H4 (cell line): ENCODE measurements around the gene MFAP5. TPM values are rescaled to one million over a fixed set of nuclear protein-coding genes. Genes with fewer than 3 reads are reported as not detected.
"Not testable (repeated sequence)": the region's sequence is repeated elsewhere in the genome, so short reads cannot be mapped to it uniquely, and the experiment has no call there.

Source experiments
- DNase-seq: peaks from one replicate; pipeline ENCODE4 v3.0.0-alpha.2; 2015; ENCODE audit warnings: low spot score
- total RNA-seq: library from RNA; depleted of rRNA; stranded (reverse); fragments of >200 nt; shearing (Covaris generic); gene quantifications from 2 replicates; pipeline ENCODE4 v1.2.3, GENCODE V29; 2014; rRNA removed

MFAP5 gene
- total RNA-seq, 1 experiment from 2014 or later = not detected

DNA sequence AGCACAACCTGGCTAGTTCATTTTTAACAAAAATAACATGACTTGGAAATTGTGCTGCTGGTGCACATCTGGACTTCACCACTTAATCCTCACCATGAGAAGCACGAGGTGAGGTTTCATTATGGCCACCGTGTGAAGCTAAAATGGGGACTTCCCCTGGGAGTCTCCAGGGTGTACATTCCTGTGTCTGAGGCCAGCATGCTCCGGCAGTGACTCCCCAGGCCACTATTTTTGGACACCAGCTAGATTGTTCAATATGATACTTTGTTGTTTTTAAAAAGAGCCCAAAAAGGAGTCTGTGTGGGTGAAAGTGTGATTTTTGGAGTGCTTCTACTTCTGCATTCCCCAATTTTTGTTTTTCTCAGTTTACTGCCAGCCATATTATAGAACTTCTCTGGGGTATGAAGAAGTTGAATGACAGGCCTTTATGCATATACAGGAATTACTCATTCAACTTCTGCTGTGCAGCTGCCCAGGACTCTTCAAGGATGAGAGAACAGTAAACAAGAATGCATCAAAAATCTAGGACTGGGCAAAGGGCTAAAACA is 33.1 kb downstream of the MFAP5 start:
- DNase-seq = peak; percentile 25

DNA sequence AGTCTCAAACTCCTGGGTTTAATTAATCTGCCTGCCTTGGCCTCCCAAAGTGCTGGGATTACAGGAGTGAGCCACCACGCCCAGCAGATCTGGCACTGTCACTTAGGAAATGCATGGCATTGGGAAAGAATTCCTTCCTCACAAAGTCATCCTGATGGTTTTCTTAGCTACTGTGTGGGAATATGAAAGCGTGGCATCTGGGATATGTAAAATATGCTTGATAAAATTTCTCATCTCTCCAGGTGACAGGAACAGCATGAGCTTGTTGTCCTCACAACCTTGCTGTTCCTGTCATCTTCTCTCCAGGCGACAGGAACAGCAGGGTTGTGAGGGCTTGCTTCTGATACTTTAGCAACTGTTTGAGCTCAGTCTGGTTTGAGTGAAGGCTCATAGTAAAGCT is 33.9 kb downstream of the MFAP5 start:
- no peak for DNase-seq

DNA sequence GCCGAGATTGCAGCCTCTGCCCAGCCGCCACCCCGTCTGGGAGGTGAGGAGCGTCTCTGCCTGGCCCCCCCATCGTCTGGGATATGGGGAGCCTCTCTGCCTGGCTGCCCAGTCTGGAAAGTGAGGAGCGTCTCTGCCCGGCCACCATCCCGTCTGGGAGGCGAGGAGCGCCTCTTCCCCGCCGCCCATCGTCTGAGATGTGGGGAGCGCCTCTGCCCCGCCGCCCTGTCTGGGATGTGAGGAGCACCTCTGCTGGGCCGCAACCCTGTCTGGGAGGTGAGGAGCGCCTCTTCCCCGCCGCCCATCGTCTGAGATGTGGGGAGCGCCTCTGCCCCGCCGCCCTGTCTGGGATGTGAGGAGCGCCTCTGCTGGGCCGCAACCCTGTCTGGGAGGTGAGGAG is 37.9 kb downstream of the MFAP5 start:
- not testable (repeated sequence) for DNase-seq

DNA sequence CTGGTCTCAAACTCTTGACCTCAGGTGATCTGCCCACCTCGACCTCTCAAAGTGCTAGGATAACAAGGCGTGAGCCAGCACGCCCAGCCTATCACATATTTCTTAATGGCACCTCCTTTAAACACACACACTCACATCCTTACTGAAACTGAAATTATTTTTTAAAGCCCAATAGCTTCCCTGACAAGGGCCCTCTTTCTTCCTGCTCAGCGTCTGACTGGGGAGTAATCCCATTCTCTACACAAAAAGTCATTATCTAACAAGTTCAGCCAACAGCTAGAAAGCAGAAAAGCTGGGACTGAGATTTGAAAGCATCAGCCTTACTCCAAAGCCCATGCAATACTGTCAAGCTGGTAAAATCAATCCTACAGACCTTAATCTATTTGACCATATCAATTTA is 40.0 kb downstream of the MFAP5 start:
- DNase-seq = no peak

DNA sequence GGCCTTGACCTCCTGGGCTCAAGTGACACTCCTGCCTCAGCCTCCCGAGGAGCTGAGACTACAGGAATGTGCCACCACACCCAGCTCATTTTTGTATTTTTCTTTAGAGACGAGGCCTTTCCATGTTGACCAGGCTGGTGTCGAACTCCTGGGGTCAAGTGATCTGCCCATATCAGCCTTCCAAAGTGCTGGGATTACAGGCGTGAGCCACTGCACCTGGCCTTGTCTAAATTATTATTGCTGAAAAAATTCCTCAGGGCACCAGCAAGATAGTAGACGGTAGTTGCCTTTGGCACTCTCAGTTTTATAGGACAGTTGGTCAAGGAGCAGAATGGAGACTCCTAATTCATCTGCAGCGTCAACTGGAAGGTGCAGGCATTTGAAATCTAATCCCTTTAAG is 47.4 kb downstream of the MFAP5 start:
- DNase-seq = no peak

DNA sequence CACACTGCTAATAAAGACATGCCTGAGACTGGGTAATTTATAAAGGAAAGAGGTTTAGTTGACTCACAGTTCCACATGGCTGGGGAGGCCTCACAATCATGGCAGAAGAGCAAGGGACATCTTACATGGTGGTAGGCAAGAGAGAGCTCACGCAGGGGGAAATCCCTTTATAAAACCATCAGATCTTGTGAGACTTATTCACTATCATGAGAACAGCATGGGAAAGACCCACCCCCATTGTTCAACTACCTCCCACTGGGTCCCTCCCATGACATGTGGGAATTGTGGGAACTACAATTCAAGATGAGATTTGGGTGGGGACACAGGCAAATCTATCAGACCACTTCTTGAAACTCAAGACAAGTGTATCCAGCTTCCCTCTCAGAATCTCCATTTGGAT is 48.7 kb downstream of the MFAP5 start:
- DNase-seq = not testable (repeated sequence)

DNA sequence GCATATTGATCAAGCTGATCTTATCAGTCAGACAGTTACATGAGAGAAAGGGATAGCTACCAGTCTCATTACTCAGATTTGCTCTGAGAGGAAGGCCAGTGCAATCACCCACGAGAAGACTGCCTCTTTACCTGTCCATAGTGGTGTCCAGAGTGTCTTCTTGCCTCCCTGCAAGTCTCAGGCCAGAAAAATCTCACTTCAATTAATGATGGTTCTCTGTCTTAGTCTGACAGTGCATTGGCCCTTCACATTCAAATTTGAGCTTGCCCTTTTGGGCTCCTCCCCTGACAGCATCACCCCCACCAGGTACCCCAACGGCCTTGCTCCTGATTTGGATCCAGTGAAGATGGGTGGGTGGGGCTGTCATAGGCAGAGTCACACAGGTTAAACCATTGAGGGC is 50.0 kb downstream of the MFAP5 start, which contains the start of gene AICDA:
AICDA (minus strand) TSS at position 231 of the 400 bp plus-strand sequence; CDS start at position 139, 92 bp downstream.
- DNase-seq = no peak

DNA sequence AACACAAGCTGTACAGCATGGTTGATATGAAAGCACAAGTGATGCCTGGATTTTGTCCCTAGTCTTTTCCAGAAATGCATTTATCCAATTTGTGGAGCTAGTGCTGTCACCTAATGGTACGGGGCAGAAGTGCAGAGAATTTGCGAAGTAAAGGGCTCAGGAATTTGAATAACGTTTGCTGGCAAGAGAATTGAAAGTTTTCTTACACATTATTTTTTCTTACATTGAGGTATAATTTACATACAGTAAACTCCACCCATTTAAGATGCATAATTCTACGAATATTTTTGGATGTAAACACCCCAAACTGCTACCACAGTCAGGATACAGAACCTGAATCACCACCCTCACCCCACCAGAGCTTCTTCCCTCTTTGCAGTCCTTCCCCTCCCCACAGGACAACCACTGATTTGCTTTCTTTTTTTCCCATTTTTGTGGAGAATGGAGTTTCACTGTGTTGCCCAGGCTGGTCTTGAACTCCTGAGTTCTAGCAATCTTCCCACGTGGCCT is 53.5 kb downstream of the MFAP5 start:
- peak; percentile 51 for DNase-seq

DNA sequence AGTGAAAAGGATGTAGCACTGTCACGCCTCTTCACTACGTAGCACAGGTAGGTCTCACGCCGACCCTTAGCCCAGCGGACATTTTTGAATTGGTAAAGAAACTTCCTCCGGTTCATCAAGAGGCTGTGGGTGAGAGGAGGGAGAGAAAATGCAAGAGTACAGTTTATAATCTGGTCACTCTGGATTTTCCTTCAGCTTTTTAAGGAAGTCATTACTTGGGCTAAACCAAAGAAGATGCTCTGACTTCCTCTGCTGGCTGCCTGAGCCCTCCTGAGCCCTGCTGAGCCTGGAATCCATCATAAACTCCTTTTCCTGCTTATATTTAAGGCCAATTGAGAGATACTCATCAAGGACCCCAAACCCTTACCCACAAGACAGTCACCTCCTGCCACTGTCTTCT is 55.7 kb downstream of the MFAP5 start:
- no peak for DNase-seq

DNA sequence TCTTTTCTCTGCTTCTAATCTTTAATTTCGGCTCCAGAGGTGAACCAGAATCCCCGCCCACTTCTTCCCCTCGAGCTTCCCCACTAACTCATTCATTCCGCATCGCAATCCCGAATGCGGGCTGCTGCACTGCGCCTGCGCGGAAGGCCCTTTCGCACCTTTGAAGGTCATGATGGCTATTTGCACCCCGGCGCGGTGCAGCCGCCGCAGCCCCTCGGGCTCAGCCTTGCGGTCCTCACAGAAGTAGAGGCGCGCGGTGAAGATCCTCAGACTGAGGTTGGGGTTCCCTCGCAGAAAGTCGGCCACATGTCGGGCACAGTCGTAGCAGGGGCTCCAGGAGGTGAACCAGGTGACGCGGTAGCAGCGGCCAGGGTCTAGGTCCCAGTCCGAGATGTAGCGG is 57.6 kb downstream of the MFAP5 start:
- DNase-seq = no peak

DNA sequence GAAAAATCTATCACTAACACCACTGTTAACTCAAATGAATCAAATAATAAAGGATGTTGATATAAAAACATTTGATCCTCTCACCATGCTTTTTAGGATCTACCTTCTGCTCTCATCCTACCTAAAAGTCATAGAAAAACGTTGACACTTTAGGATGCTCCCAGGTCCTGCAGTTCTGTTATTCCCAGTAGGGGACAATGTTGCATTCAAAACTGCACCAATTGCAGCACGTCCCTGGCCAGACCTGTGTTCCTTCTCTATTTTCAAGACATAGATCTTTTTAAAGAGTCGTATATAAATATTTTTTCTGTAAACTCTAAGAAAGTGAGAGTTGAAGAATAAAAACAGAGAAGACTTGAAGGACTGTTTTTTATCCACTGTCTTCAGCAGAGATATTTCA is 58.8 kb downstream of the MFAP5 start:
- no peak for DNase-seq

DNA sequence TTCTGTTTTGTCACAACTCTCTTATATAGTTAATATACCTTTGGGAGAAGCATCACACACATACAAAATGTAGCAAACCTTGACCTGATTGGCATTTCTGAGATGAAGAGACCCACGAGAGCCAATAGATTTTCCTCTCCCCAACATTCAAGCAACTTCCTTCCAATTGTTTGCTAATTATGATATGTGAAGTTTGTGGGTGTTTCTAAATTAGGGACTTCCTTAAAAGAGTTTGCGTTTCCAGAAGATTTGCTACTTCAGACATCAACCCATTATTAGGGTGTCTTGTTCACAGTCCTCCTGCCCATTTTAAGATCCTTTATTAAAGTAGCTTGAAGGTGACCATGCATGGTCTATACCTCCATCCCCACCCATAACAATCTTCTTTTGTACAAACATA is 59.3 kb downstream of the MFAP5 start:
- DNase-seq = no peak

DNA sequence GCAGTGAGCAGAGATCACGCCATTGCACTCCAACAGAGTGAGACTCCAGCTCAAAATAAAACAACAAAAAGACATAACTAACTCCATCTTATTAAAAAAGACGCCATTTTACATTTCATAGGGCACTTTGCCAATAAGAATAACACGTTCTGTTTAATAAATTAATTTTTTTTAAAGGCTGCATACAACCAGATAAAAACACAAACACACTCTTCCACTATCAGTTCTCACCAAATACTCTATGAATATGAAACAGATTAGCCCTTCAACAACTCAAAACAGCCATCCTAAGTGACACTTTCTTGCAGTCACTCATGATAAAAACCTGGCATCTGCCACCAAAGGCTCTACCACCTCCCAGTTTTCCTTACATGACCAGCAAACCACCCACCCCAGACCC is 66.1 kb downstream of the MFAP5 start:
- no peak for DNase-seq

Other genes with a start within 250 kb of the MFAP5 start
- gene CLEC6A, start 206.9 kb downstream of the MFAP5 start, total RNA-seq = not detected in 2 replicates
- not detected in 2 replicates for gene CLEC4D, start 149.3 kb downstream of the MFAP5 start, total RNA-seq
- gene CLEC4E, start 121.9 kb downstream of the MFAP5 start, total RNA-seq = not detected in 2 replicates
- not detected in 2 replicates for gene AICDA, start 50.0 kb downstream of the MFAP5 start, total RNA-seq
- gene RIMKLB, start 35.2 kb upstream of the MFAP5 start, total RNA-seq = 15.9 and 18.6 TPM in 2 replicates
- not detected in 2 replicates for gene A2ML1, start 159.8 kb upstream of the MFAP5 start, total RNA-seq